Measurements from ENCODE around the gene GALNT2. TPM values are rescaled to one million over a fixed set of nuclear protein-coding genes. Genes with fewer than 3 reads are reported as not detected.

The GALNT2 gene
- total and polyA plus RNA-seq, 2 of the 13 experiments (the other 11 are each of a cell fraction or from before 2014, with no cell fraction given): 39.3 to 39.6 TPM

- Histone ChIP-seq H3K9ac (ENCODE audit: insufficient read depth, low read depth, low read length) (no peak overlapping the region), H3K4me2 (ENCODE audit: low read depth, low read length) (no peak overlapping the region), H3K27ac (ENCODE audit: extremely low read length, insufficient read depth, low read length) (no peak overlapping the region), H3K4me3 (replicated peaks in 1 of 3; ENCODE audit: insufficient read depth in 1 of 3, low read depth in 2 of 3, low read length in 3 of 3) (no peak overlapping the region), H3K36me3 (replicated peaks in 1 of 2; ENCODE audit: control insufficient read depth in 1 of 2, insufficient read depth in 2 of 2, low read length in 2 of 2) (peaks cover 0 to 3% of the 10 kb centered on the region in 2 experiments; a peak in 3 of 5 replicates), H3K9me3 (ENCODE audit: low read length) (no peaks in the 10 kb centered on the region), H4K20me1 (ENCODE audit: insufficient read depth, low read length) (no peaks in the 10 kb centered on the region), H2AFZ (ENCODE audit: low read length) (no peak overlapping the region), H3K27me3 (ENCODE audit: control insufficient read depth in 1 of 2, insufficient read depth in 2 of 2, low read length in 2 of 2) (no peaks in the 10 kb centered on the region), H3K4me1 (ENCODE audit: insufficient read depth, low read length) (peaks cover 55% of the 10 kb centered on the region), H3K79me2 (ENCODE audit: insufficient read depth, low read length) (peaks cover 56% of the 10 kb centered on the region)
- 84% methylated on average over 17 of the region's 17 CpGs for WGBS (ENCODE audit: low lambda C conversion rate)
- ATAC-seq: no peak
- TF ChIP-seq RARA (CRISPR knock-in tag; IDR thresholded peaks at IDR 0.05) (0 out of 2 replicates have a peak, but pooled peaks have one; percentile 28), ZNF484 (CRISPR knock-in tag; IDR thresholded peaks at IDR 0.05; ENCODE audit: borderline replicate concordance, low read depth) (no peak), SAP130 (CRISPR knock-in tag; IDR thresholded peaks at IDR 0.05; ENCODE audit: low read depth) (no peak), FOSL2 (CRISPR knock-in tag; IDR thresholded peaks at IDR 0.05) (peak; percentile 32; the same call in 1 of the 2 replicates), NR2F1 (CRISPR knock-in tag; IDR thresholded peaks at IDR 0.05) (0 out of 4 replicates have a peak, but pooled peaks have one; percentile 4 to 17), ARID4A (CRISPR knock-in tag; IDR thresholded peaks at IDR 0.05; ENCODE audit: borderline replicate concordance) (0 out of 2 replicates have a peak, but pooled peaks have one; percentile 21), NR2F6 (IDR thresholded peaks at IDR 0.05) (no peak), NR2F6 (CRISPR knock-in tag; IDR thresholded peaks at IDR 0.05) (0 out of 2 replicates have a peak, but pooled peaks have one; percentile 19), NR2F2 (IDR thresholded peaks at IDR 0.05; ENCODE audit: borderline replicate concordance, low read depth) (peak; percentile 44; the same call in 1 of the 2 replicates), ZSCAN12 (CRISPR knock-in tag; IDR thresholded peaks at IDR 0.05) (no peak), HOXA9 (CRISPR knock-in tag; IDR thresholded peaks at IDR 0.05; ENCODE audit: borderline replicate concordance) (no peak), HNRNPK (IDR thresholded peaks at IDR 0.05; ENCODE audit: low read depth, low read length, poor library complexity, severe bottlenecking) (no peak)
- POLR2A ChIA-PET: no interaction called here
- no peak for FAIRE-seq
- no peak for DNase-seq (ENCODE audit: low spot score)
- CTCF ChIA-PET (ENCODE audit: low intra/inter-chr PET ratio, low total read pairs): no interaction called here
- in situ Hi-C loops (cut with HindIII; ENCODE audit: extremely low pct_ligation_motif_present, low pct_unique_long_range_greater_than_20kb) (no loop called here), intact Hi-C loops (cut with micrococcal nuclease; ENCODE audit: unreplicated experiment) (no loop called here)
- no TSS peak for BruUV-seq (replicated peaks)
These were observed 46.7 kb downstream of the GALNT2 start for GRCh38 chr1:230113593-230114236.

Measured in HepG2 (cell line).